Measurements from ENCODE around the gene TFCP2.

The TFCP2 gene

DNA sequence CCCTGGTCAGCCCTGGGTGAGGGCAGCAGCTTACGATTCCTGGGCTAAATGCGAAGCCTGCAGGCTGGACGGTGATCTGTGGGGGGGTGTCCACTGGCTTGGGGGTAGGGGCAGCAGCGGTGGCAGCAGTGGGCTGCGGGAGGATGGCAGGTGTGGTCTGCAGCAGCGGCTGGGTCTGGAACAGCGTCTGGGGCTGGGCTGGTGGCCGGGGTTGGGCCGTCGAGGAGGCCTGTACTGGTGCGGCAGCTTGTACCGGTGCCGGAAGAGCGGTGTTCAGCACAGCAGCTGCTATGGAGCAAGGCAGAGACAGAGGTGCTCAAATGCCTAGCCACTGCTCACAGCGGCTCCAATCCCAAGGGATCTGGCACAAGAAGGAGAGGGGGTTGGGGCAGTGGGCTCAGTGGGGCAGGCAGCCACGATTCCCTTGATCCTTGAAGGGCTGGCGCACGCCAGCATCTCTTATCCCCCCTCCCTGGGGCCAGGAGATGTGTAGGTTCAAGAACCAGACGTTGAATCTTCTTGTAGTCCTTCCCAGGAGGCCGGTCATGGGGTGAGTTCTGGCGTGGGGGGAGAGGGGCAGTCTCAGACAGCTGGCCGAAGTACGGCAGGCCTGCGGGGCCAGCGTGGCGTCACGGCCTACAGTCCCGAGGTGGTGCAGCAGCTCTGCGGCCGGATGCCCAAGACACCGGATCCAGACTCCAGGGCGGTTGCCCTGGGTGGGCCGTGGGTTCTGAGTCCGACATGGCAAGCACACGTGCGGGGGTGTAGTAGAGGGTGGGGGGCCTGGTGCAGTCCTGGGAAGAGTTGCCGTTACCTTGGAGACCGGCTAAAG lies 25.0 kb upstream of the TFCP2 start:
- no peak for DNase-seq (ENCODE audit: low read depth, low spot score)
- no peak overlapping the region for H3K27ac ChIP-seq

DNA sequence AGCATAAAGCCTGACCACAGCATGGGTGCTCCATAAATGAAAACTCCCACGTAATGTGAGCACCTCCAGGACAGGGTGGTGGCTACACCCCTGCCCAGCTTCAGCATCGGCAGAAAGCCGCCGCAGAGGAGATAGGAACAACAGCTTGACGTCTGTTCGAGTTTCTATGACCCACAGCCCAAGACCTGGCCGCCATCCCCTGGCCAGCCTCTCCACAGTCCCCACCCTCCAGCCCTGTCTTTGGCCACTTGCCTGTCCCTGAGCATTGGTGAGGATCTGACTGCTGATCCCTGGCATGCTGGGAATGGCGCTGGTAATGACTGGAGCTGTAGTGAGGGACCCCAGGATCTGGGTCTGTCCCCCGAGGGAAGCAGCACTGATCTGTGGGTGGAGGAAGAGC lies 23.6 kb upstream of the TFCP2 start:
- no peak overlapping the region for H3K27ac ChIP-seq
- DNase-seq (ENCODE audit: low read depth, low spot score), result no peak

DNA sequence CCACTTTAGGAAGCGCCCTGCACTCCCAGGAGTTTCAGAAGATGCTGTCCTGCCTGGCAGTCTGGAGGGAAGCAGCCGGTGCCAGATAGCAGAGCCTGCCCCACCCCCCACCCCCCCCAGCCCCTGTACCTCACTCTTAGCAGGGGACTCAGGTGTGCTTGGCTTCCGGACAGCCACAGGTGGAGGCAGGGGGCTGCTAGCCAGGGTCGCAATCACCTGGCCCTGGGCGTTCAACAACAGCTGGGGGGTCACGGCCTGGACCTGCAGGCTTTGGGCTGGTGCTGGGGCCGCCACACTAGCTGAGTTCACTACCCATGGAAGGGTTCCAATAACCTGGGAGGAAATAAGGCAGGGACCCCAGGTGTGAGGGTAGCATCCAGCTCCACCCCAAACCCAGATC lies 22.9 kb upstream of the TFCP2 start:
- DNase-seq (ENCODE audit: low read depth, low spot score), result no peak
- no peak overlapping the region for H3K27ac ChIP-seq

DNA sequence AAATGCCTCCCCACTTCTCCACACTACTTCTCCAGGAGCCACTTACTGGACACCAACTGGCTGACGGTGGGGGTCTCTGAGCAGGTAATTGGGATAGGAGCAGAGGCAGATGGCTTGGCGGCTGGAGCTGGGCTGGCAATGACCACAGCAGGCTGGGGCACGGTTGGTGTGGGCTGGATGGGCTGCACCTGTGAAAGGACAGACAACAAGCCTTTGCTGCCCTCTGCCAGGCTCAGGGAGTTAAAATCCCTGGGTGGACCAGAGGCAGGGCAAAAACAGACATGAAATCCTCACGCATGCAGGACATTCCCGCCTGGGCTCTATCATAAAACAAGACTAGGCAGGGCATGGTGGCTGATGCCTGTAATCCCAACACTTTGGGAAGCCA lies 19.3 kb upstream of the TFCP2 start:
- DNase-seq (ENCODE audit: low read depth, low spot score), result no peak
- no peak overlapping the region for H3K27ac ChIP-seq

DNA sequence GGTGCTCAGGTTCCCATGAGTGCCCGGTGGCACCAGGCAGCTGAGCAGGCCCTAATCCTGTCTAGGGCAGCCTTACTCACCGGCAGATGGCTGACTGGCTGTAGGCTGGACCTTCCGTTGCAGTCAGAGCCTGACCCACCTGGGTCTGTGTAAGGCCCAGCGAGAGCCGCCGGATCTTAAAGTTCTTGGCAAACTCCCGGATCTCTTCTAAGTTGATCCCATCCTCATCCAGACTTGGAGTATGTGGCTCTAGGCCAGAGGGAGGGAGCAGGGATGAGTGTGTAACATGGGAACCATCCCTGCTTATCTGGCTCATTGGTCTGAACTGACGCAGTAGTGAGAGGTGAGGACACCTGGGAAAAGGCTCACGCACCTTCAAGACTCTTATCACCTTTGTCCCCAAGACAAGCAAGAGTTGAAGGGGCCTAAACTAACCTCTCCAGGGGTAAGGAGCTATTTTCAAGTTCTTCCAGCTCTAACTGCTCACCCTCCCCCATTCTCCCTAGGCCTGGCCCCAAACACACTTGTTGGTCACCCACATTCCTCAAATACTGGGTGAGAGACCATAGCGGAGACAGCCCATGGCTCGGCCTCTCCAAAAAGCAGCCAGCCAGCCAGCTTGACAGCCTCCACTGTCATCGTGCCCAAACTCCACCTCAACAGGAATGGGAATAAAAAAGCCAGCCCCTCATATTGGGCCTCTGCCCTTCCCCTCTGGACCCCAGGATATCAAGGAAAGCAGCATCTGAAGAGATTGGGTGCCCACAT lies 18.8 kb upstream of the TFCP2 start:
- no peak for DNase-seq (ENCODE audit: low read depth, low spot score)
- no peak overlapping the region for H3K27ac ChIP-seq

DNA sequence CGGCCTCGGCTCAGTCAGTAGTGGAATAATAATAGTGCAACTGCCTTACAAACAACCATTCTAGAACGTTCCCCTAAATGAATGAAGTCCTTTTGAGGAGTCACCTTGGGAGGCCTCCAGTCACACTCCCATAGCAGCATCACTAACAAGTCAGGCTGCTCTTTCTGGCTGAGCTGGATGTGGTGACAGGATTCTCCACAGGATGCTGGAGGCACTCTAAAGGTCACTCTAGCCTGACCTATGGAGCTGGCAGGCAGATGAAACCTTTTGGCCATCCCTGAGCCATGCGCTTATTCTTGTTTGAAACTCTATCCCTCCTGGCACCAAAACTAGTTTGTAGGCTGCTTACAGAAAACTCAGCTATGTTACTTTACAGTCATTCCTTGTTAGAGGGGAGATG lies 17.9 kb upstream of the TFCP2 start:
- DNase-seq (ENCODE audit: low read depth, low spot score), result no peak
- no peak overlapping the region for H3K27ac ChIP-seq

DNA sequence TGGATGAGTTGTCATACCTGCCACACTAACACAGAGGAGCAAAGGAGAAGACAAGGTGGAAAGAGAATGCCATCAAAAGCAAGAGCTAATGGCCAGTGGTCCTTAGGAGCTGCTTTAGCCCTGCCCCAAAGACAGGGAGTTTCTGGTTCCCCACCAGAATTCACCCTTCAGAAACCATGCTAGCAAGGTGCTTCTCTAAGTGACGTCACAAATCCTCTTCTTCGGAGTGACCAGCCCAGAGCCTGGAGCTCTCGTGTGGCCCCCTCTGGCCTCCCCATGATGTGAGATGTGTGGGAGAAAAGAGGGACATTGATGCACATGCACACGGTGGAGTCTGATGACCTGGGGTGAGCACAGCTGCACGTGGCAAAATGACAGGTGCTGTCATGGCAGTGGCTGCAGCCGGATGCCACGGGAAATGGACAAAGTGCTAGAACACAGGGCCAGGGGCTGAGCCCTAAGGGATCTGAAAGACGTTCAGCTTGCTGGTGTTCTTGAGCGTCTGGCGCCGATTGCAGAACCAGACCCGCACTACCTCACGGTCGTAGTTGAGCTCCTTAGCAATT lies 16.9 kb upstream of the TFCP2 start:
- no peak for DNase-seq (ENCODE audit: low read depth, low spot score)
- no peak overlapping the region for H3K27ac ChIP-seq

DNA sequence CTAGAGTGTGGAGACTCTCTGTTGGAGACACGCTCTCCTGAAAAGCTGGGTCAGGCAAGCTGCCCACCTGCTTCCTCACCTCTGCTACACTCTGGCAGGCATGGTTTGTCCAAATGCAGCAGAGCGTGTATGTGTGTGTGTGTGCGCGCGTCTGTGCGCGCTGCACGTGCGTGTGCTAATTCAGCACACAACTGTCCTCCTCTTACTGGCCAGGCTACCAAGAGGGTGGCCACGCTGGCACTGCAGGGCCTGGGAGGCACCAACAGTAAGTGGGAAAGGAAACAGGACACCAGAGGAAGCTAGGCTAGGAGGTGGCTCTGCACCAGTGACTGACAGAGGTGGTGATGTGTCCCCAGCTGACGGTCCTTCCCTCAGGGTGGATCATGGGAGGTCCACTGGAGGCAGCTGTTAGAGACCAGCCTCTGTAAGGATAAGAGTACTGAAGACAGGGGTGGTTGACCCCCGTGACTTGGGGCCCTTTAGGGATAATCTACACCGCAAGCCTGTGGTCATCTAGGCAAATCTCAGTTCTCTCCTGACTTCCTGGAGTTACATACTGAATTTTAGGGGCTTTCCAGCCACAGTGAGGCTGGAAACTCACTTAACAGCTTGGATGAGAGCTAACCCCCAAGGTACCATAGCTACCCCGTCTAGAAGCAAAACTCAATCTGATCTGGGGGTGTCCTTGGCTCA lies 15.6 kb upstream of the TFCP2 start:
- no peak overlapping the region for H3K27ac ChIP-seq
- DNase-seq (ENCODE audit: low read depth, low spot score), result no peak

DNA sequence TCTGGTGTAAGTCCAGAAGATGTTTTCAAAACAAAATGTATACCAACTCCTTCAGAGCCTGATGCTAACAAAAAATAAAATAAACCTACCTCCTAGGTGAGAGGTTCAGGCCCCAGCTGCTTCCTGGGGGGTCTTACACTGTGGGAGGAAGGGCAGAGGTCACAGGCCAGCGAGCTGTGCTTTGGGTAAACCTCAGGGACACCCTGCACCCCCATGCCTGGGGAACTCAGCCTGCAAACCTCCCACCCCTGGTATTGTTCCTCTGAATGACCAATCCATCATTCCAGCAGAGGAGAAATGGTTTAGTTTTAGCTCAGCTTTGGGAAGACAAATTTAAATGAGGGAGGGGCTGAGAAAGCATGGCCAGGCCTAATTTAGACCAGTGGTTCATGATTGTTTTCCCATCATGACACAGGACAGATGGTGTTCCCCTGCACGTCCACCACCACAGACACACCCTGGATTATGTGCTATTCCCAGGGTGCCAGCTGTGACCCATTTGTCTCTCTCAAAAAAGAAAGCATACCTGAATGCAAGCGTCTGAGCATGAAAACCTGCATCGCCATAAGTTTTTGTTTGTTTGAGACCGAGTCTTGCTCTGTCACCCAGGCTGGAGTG lies 14.5 kb upstream of the TFCP2 start:
- no peak overlapping the region for H3K27ac ChIP-seq
- no peak for DNase-seq (ENCODE audit: low read depth, low spot score)

DNA sequence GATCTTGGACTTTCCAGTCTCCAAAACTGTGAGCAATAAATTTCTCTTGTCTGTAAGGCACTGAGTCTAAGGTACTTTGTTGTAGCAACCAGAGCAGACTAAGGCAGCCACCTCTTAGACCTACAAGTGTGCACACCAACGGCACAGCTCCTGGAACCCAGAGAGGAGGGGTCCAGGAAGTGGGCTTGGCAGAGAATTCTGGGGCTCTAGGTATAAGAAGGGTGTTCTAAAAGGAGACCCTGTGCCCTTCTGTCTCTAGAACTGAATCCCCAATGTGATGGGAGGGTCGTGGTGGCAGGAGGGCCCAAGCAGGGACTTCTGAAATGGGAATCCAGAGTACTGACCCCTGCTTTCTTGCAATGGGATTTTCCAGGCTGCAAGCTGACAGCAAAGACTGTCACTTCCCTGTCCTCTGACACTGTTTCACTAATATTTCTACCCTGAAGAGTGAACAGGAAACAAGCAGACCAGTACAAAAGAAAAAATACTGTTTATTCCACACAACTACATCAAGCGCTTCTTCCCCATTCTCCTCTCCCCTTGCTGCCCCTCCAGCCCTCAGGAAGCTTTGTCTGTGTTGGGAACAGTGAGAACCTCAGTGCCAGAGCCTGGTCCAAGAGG lies 13.6 kb upstream of the TFCP2 start:
- no peak for DNase-seq (ENCODE audit: low read depth, low spot score)
- no peak overlapping the region for H3K27ac ChIP-seq

DNA sequence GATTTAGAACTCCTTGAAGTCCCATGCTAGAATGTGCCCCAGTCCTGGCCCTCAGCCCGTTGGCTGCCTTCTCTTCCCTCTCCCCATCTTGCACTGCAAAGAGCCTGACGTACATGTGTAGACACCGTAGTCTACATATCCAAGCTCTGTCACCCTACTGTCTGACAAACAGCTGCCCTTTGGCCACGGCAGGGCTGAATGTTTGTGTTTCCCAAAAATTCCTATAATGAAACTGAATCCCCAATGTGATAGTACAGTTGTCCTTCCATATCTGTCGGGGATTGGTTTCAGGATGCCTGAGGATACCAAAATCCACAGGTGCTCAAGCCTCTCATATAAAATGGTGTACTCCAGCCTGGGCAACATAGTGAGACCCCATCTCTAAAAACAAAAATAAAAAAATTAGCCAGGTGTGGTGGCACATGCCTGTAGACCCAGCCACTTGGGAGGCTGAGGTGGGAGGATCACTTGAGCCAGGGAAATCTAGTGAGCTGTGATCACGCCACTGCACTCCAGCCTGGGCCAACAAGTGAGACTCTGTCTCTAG lies 12.3 kb upstream of the TFCP2 start:
- no peak for DNase-seq (ENCODE audit: low read depth, low spot score)
- H3K27ac ChIP-seq, result no peak overlapping the region

DNA sequence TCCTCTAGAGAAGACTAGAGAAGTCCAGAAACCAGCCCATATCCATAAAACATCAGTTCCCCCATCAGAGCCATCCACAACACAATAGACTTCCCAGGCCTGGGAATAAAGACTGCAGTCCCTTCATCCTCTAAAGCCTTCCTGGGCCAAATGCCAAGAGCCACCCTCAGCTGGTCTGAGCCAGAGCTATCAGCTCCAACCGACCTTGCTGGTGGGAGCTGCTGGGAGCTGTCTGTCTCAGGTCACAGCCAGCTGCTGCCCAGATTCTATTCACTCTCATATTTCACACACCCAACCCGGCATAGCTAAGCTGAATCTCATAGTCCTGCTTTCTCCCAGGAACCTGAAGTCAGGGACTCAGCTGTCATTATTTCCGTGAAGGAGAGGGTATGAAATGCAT lies 10.9 kb upstream of the TFCP2 start:
- no peak for DNase-seq (ENCODE audit: low read depth, low spot score)
- no peak overlapping the region for H3K27ac ChIP-seq

DNA sequence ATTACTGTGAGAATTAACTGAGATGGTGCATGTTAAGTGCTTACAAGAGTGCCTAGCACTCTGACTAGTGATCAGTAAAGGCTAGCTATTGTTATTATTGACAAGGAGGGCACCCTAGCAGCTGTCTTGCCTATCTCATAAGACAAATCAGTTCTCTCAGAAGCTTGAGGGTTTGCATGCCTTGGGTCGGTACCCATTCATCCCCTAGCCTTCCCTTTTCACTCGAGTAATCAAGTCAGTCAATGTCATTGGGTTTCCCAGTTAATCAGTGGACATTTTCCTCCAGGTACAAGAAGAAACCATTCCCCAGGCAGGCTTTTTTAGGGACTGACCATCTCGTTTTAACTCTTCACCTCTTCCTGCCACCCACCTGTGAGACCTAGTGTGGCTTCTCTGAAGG lies 10.4 kb upstream of the TFCP2 start:
- no peak overlapping the region for H3K27ac ChIP-seq
- no peak for DNase-seq (ENCODE audit: low read depth, low spot score)

DNA sequence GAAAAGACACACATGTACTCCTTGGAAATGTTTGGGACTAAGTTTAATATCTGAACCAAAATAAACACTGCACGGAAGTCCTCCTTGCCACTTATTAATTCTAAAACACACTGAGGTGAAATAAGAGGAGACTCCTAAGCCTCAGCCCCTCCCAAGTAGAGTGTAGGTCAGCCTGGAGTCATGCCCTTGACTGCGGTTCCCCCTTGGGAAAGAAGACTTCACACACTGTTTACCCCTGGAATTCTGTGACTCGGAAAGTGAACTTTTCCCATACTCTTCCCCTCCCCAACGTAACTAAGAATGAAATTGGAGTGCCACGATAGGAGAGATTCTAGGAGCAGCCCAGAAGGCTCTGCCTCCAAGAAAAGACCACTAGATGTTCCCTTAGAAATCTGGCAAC lies 8.6 kb upstream of the TFCP2 start:
- no peak for DNase-seq (ENCODE audit: low read depth, low spot score)
- H3K27ac ChIP-seq, result no peak overlapping the region

DNA sequence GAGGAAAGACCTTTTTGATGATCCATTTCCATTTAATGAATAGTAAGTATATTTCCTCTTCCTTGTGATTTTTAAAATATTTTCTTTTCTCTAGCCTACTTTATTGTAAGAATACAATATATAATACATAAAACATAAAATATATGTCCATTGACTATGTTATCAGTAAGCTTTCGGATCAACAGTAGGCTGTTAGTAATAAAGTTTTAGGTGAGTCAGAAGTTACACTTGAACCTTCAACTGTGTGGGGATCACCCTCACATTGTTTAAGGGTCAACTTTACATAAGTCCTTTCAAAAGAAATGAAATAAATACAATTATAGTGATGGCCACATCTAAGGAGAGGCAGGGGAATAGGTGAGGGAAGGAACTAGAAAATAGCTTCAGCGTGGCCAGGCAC lies 5.0 kb upstream of the TFCP2 start:
- no peak for DNase-seq (ENCODE audit: low read depth, low spot score)
- H3K27ac ChIP-seq, result no peak overlapping the region

DNA sequence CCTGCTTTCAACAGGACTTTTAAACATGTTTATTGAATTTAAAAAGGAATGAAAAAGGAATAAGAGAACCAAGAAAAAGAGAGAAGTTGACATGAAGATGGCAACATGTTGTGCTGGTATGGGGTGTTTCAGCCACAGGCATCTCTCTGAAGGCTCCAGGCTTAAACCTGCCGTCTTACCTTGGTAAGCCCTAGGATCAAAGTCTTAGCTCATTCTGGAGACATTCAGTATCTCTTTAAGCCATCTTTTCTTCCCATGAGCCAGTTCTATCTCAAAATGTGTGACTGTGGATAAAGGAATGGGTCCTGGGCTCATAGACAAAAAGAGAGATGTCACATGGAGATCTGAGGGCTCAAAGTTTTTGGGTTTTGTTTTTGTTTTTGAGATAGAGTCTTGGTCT lies 1.6 kb upstream of the TFCP2 start:
- H3K27ac ChIP-seq, result no peak overlapping the region
- DNase-seq (ENCODE audit: low read depth, low spot score), result no peak

DNA sequence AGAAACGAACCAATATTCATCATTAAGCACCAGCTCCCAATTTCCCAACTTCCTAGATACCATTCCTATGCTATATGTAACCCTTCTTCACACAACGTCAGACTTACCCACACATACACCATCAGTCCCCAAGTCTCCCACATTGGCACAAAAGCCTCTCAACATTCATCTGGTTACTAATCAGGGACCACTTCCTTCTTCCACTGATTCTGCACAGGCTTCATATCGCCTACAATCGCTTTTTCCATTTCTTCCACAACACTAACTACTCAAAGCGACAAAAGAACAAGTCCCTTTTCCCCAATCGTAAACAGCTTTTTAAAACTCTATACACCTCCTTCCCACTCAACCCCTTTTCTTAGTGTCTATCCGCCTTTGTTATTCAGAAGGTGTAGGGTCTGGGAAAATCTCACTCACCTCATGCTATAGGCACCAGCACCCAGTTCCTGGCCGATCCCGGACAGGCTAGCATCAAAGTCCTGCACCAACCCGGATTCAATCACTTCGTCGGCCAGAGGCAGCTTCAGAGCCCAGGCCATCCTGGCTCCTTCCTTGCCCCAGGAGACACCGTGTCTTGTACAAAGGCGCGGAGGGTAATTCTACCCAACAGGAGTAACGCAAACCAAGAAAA lies 936 bp downstream of the TFCP2 start:
- DNase-seq (ENCODE audit: low read depth, low spot score), result no peak
- H3K27ac ChIP-seq, result peak overlapping the region; percentile 90

DNA sequence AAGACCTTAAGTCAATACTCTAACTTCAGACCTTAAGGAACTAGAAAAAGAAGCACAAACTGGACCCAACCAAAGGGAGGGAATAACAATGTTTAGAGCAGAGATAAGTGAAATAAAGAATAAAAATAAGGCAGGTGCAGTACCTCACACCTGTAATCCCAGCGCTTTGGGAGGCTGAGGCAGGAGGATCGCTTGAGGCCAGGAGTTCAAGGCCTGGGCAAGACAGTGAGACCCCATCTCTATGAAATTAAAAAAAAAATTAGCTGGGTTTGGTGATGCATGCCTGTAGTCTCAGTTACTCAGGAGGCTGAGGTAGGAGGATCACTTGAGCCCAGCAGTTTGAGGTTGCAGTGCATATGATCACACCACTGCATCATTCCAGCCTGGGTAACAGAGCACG lies 9.1 kb downstream of the TFCP2 start:
- no peak for DNase-seq (ENCODE audit: low read depth, low spot score)
- H3K27ac ChIP-seq, result no peak overlapping the region

DNA sequence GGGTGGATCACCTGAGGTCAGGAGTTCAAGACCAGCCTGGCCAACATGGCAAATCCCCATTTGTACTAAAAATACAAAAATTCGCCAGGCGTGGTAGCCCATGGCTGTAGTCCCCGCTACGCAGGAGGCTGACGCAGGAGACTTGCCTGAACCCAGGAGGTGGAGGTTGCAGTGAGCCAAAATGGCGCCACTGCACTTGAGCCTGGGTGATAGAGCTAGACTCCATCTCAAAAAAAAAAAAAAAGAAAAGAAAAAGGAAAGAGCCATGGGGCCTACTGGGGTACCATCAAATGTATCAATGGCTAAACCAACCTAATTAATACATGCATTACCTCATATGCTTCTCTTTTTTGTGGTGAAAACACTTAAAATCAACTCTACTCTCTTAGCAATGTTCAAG lies 10.7 kb downstream of the TFCP2 start:
- DNase-seq (ENCODE audit: low read depth, low spot score), result no peak
- no peak overlapping the region for H3K27ac ChIP-seq

All from epithelial cell of prostate (primary cell).